GM18867 (cell line): ENCODE data around the gene GLIS1.

ENCODE experiments used
- ATAC-seq: cut with Tn5 transposase; IDR thresholded peaks from one replicate; pipeline ENCODE4 v1.9.1; 2021; ENCODE audit warnings: mild to moderate bottlenecking, moderate library complexity; ENCODE audit not compliant: unreplicated experiment

Gene GLIS1

GRCh38 chr1:53681351-53681976 lies 57.5 kb downstream of the GLIS1 start:
- ATAC-seq, result no peak

- no peak for ATAC-seq
Measured at GRCh38 chr1:53680868-53681267, 58.1 kb downstream of the GLIS1 start.

GRCh38 chr1:53678938-53679825 lies 59.8 kb downstream of the GLIS1 start:
- ATAC-seq, result no peak

GRCh38 chr1:53678507-53678906 lies 60.5 kb downstream of the GLIS1 start:
- ATAC-seq, result no peak

- no peak for ATAC-seq
Measured at GRCh38 chr1:53678046-53678445, 60.9 kb downstream of the GLIS1 start.

- ATAC-seq, result no peak
Measured at GRCh38 chr1:53677486-53677885, 61.5 kb downstream of the GLIS1 start.

GRCh38 chr1:53672785-53673184 lies 66.2 kb downstream of the GLIS1 start:
- no peak for ATAC-seq

- no peak for ATAC-seq
Measured at GRCh38 chr1:53672243-53672642, 66.7 kb downstream of the GLIS1 start.

- ATAC-seq, result no peak
Measured at GRCh38 chr1:53669621-53670191, 69.3 kb downstream of the GLIS1 start.

- ATAC-seq, result no peak
Measured at GRCh38 chr1:53666566-53666965, 72.4 kb downstream of the GLIS1 start.

- ATAC-seq, result no peak
Measured at GRCh38 chr1:53665996-53666395, 73.0 kb downstream of the GLIS1 start.

GRCh38 chr1:53663529-53664300 lies 75.2 kb downstream of the GLIS1 start:
- no peak for ATAC-seq

- ATAC-seq, result no peak
Measured at GRCh38 chr1:53662951-53663350, 76.0 kb downstream of the GLIS1 start.

- no peak for ATAC-seq
Measured at GRCh38 chr1:53662169-53662568, 76.8 kb downstream of the GLIS1 start.

- ATAC-seq, result no peak
Measured at GRCh38 chr1:53661496-53661895, 77.5 kb downstream of the GLIS1 start.

- no peak for ATAC-seq
Measured at GRCh38 chr1:53660666-53661065, 78.3 kb downstream of the GLIS1 start.

- ATAC-seq, result no peak
Measured at GRCh38 chr1:53659436-53659835, 79.5 kb downstream of the GLIS1 start.

GRCh38 chr1:53658489-53659230 lies 80.3 kb downstream of the GLIS1 start:
- ATAC-seq, result no peak

- ATAC-seq, result no peak
Measured at GRCh38 chr1:53657891-53658396, 81.0 kb downstream of the GLIS1 start.

GRCh38 chr1:53657531-53657805 lies 81.5 kb downstream of the GLIS1 start:
- ATAC-seq, result no peak
